BLaER1 treated with 17β-estradiol and CSF1 and Interleukin-3, amounts not matched to agents 10 nM and 100 nM (cell line): ENCODE data around the gene MOV10.

Experiments
- H3K27ac ChIP-seq, 11 experiments: shearing (Covaris generic); formaldehyde crosslinking; 2 replicates each; pipeline ENCODE4 v1.8.1; 2022
- H3K27me3 ChIP-seq, 11 experiments: shearing (Covaris generic); formaldehyde crosslinking; 2 replicates each; pipeline ENCODE4 v1.8.1; 2022
- H3K36me3 ChIP-seq, 11 experiments: shearing (Covaris generic); formaldehyde crosslinking; 2 replicates each; pipeline ENCODE4 v1.8.1; 2022
- H3K4me1 ChIP-seq, 10 experiments: shearing (Covaris generic); formaldehyde crosslinking; 2 replicates each; pipeline ENCODE4 v1.8.1; 2022
- H3K4me2 ChIP-seq, 11 experiments: shearing (Covaris generic); formaldehyde crosslinking; 2 replicates each; pipeline ENCODE4 v1.8.1; 2022
- H3K4me3 ChIP-seq, 10 experiments: shearing (Covaris generic); formaldehyde crosslinking; 2 replicates each; pipeline ENCODE4 v1.8.1; 2022
- H3K9ac ChIP-seq, 11 experiments: shearing (Covaris generic); formaldehyde crosslinking; 2 replicates each; pipeline ENCODE4 v1.8.1; 2022
- H3K9me3 ChIP-seq, 11 experiments: shearing (Covaris generic); formaldehyde crosslinking; replicated peaks in 1 of 11; 2 replicates each; pipeline ENCODE4 v1.8.1; 2022
- H4K20me1 ChIP-seq, 11 experiments: shearing (Covaris generic); formaldehyde crosslinking; 2 replicates each; pipeline ENCODE4 v1.8.1; 2022
- Cebpa-rat ChIP-seq, 11 experiments: shearing (Covaris generic); IDR thresholded peaks; 2 replicates each; pipeline ENCODE4 v1.8.1; 2022

MOV10 gene

GRCh38 chr1:112665857-112666256 is 8.6 kb upstream of the MOV10 start:
- Histone ChIP-seq H3K9ac (no peak overlapping the region), H3K27me3 (no peaks in the 10 kb centered on the region), H3K9me3 (no peaks in the 10 kb centered on the region), H3K36me3 (peaks cover 98 to 100% (median 100%) of the 10 kb centered on the region in 11 experiments), H3K4me2 (no peak overlapping the region), H4K20me1 (peaks cover 0 to 99% (median 8%) of the 10 kb centered on the region in 11 experiments; a peak in 13 of 22 replicates), H3K4me1 (no peaks in the 10 kb centered on the region; a peak in 1 of 20 replicates), H3K4me3 (no peak overlapping the region), H3K27ac (no peak overlapping the region)
- no peak for TF ChIP-seq Cebpa-rat (IDR thresholded peaks at IDR 0.05)

DNA sequence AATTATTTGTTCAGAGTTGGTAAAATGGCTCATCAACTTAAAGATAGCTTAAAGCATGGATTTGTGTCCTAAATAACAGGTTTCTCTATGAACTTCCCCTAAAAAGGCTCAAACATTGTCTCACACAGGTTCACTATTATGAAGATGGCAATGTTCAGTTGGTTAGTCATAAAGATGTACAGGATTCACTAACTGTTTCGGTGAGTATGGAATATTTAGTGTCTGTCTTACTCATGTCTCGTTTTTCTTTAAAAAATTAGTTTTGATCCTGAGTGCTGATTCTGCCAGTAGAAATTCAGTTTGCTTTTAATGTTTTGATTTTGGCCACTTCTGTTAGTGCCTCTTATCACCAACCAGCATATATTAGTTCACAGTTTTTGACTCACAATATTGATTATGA is 7.5 kb upstream of the MOV10 start:
- no peak for TF ChIP-seq Cebpa-rat (IDR thresholded peaks at IDR 0.05)
- peaks cover 98 to 100% (median 100%) of the 10 kb centered on the region in 11 experiments for H3K36me3 ChIP-seq
- H3K4me3 ChIP-seq: no peak overlapping the region

DNA sequence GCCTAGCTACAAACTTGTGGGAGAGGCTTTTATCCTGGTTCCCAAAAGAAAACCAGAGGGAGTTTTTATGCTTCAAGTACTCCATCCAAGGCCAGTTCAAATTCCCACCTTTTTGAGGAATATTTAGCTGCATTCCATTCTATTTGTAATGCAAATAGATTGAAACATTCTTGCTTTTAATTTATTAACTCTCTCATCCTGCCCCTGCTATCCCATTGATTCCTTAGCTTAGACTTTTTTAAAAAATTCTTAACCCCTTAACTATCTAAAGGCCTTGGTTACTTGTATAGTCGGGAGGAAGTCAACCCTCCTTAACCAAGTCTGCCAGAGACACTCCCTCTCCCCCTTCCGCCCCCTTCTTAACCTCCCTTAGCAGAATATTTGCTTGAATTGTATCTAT is 2.5 kb upstream of the MOV10 start:
- Histone ChIP-seq H4K20me1 (peaks cover 0 to 71% (median 17%) of the 10 kb centered on the region in 11 experiments; a peak in 12 of 22 replicates), H3K9ac (no peak overlapping the region), H3K4me2 (peak overlapping the region in 2 of 11 experiments; percentile 75 to 92; a peak in 2 of 22 replicates)

More for the DNA sequence above, 7.5 kb upstream of the MOV10 start:
- Histone ChIP-seq H3K9me3 (no peaks in the 10 kb centered on the region), H3K4me1 (peaks cover 0 to 4% (median 0%) of the 10 kb centered on the region in 10 experiments; a peak in 7 of 20 replicates), H3K9ac (no peak overlapping the region), H3K27ac (no peak overlapping the region), H4K20me1 (peaks cover 0 to 99% (median 8%) of the 10 kb centered on the region in 11 experiments; a peak in 12 of 22 replicates), H3K27me3 (no peaks in the 10 kb centered on the region), H3K4me2 (no peak overlapping the region)

DNA sequence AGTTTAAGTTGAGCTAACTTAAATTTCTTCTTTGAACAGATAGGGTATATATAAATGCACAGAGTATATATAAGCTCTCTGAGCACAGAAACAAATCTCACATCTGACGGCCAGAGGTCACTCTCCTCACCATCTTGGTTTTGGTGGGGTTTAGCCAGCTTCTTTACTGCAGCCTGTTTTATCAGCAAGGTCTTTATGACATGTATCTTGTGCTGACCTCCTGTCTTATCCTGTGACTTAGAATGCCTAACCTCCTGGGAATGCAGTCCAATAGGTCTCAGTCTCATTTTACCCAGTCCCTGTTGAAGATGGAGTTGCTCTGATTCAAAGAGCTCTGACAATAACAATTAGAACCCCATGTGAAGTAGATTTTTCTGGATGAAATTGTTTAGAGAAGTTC is 1.6 kb upstream of the MOV10 start:
- no peak for TF ChIP-seq Cebpa-rat (IDR thresholded peaks at IDR 0.05)
- peaks cover 0 to 62% (median 15%) of the 10 kb centered on the region in 11 experiments; a peak in 11 of 22 replicates for H4K20me1 ChIP-seq
- H3K4me3 ChIP-seq: no peak overlapping the region
- no peaks in the 10 kb centered on the region for H3K27me3 ChIP-seq
- peak overlapping the region in 1 of 11 experiments; percentile 5; a peak in 1 of 22 replicates for H3K9ac ChIP-seq
- H3K27ac ChIP-seq: no peak overlapping the region
- H3K9me3 ChIP-seq: no peaks in the 10 kb centered on the region
- peak overlapping the region in 6 of 11 experiments; percentile 75 to 97 (median 93); a peak in 9 of 22 replicates for H3K4me2 ChIP-seq
- peaks cover 44 to 55% (median 51%) of the 10 kb centered on the region in 11 experiments for H3K36me3 ChIP-seq
- H3K4me1 ChIP-seq: peaks cover 32 to 44% (median 36%) of the 10 kb centered on the region in 10 experiments

More for the DNA sequence above, 2.5 kb upstream of the MOV10 start:
- Histone ChIP-seq H3K27me3 (no peaks in the 10 kb centered on the region), H3K36me3 (peaks cover 53 to 61% (median 59%) of the 10 kb centered on the region in 11 experiments), H3K27ac (no peak overlapping the region), H3K4me3 (no peak overlapping the region), H3K4me1 (peaks cover 28 to 44% (median 34%) of the 10 kb centered on the region in 10 experiments), H3K9me3 (no peaks in the 10 kb centered on the region)
- no peak for TF ChIP-seq Cebpa-rat (IDR thresholded peaks at IDR 0.05)

- H3K27me3 ChIP-seq: no peaks in the 10 kb centered on the region
- peaks cover 0 to 52% (median 13%) of the 10 kb centered on the region in 11 experiments; a peak in 10 of 22 replicates for H4K20me1 ChIP-seq
- peak overlapping the region; percentile 75 to 97 (median 92) for H3K4me2 ChIP-seq
- H3K4me1 ChIP-seq: peaks cover 32 to 44% (median 37%) of the 10 kb centered on the region in 10 experiments
- peak overlapping the region; percentile 94 to 98 (median 95) for H3K9ac ChIP-seq
- H3K9me3 ChIP-seq: no peaks in the 10 kb centered on the region
- H3K4me3 ChIP-seq: peak overlapping the region; percentile 85 to 98 (median 89)
- peak overlapping the region; percentile 85 to 97 (median 95) for H3K27ac ChIP-seq
- TF ChIP-seq Cebpa-rat (IDR thresholded peaks at IDR 0.05): no peak
- H3K36me3 ChIP-seq: peaks cover 35 to 50% (median 41%) of the 10 kb centered on the region in 11 experiments
Observed at GRCh38 chr1:112673592-112674439, 643 bp upstream of the MOV10 start.

GRCh38 chr1:112674986-112675727 is 698 bp downstream of the MOV10 start:
- Histone ChIP-seq H3K9me3 (no peaks in the 10 kb centered on the region), H3K4me3 (peak overlapping the region; percentile 85 to 98 (median 89)), H4K20me1 (peaks cover 0 to 39% (median 13%) of the 10 kb centered on the region in 11 experiments; a peak in 8 of 22 replicates), H3K27me3 (no peaks in the 10 kb centered on the region), H3K4me1 (peaks cover 32 to 44% (median 37%) of the 10 kb centered on the region in 10 experiments), H3K27ac (peak overlapping the region; percentile 85 to 97 (median 95)), H3K4me2 (peak overlapping the region; percentile 75 to 97 (median 92)), H3K9ac (peak overlapping the region; percentile 94 to 98 (median 95)), H3K36me3 (peaks cover 22 to 40% (median 28%) of the 10 kb centered on the region in 11 experiments; a peak in 21 of 22 replicates)
- no peak for TF ChIP-seq Cebpa-rat (IDR thresholded peaks at IDR 0.05)

- no peaks in the 10 kb centered on the region for H3K27me3 ChIP-seq
- H3K36me3 ChIP-seq: peaks cover 15 to 33% (median 21%) of the 10 kb centered on the region in 11 experiments; a peak in 21 of 22 replicates
- 0 out of 22 replicates have a peak, but pooled peaks cover 0 to 3% (median 0%) of the 10 kb centered on the region in 11 experiments for H3K9me3 ChIP-seq
- peaks cover 0 to 32% (median 13%) of the 10 kb centered on the region in 11 experiments; a peak in 8 of 22 replicates for H4K20me1 ChIP-seq
- peaks cover 32 to 44% (median 37%) of the 10 kb centered on the region in 10 experiments for H3K4me1 ChIP-seq
- peak overlapping the region; percentile 75 to 97 (median 92) for H3K4me2 ChIP-seq
- H3K4me3 ChIP-seq: peak overlapping the region; percentile 85 to 98 (median 89)
- TF ChIP-seq Cebpa-rat (IDR thresholded peaks at IDR 0.05): no peak
- peak overlapping the region; percentile 94 to 98 (median 95) for H3K9ac ChIP-seq
- H3K27ac ChIP-seq: peak overlapping the region; percentile 85 to 97 (median 95); a peak in 20 of 22 replicates
Observed at GRCh38 chr1:112675728-112676381, 1.4 kb downstream of the MOV10 start.

DNA sequence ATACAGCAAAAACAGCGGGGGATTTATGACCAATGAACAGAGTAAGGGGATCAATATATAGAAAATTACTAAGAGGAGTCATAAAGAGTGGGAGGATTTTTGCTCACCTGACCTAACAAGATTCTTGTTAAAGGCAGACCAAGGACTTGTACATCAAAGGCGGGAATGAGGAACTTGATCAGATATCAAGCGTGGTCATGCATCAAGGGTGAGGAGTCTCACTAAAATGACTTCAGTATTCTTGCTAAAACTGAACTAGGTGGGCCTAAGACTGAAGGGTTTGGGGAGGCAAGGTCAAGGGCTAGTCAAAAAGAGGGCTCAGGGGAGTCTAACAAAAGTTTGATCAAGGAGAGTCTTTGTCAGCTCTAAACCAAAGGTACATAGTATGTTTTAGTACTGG is 2.1 kb downstream of the MOV10 start:
- H3K36me3 ChIP-seq: peaks cover 8 to 26% (median 14%) of the 10 kb centered on the region in 11 experiments; a peak in 21 of 22 replicates
- no peak for TF ChIP-seq Cebpa-rat (IDR thresholded peaks at IDR 0.05)
- H3K4me3 ChIP-seq: peak overlapping the region in 1 of 10 experiments; percentile 87; a peak in 1 of 20 replicates
- H3K9me3 ChIP-seq: 0 out of 22 replicates have a peak, but pooled peaks cover 0 to 5% (median 0%) of the 10 kb centered on the region in 11 experiments
- H3K4me1 ChIP-seq: peaks cover 32 to 44% (median 37%) of the 10 kb centered on the region in 10 experiments
- no peak overlapping the region for H3K27ac ChIP-seq
- peaks cover 0 to 27% (median 8%) of the 10 kb centered on the region in 11 experiments; a peak in 8 of 22 replicates for H4K20me1 ChIP-seq
- no peak overlapping the region for H3K9ac ChIP-seq
- H3K4me2 ChIP-seq: peak overlapping the region; percentile 75 to 97 (median 92)
- no peaks in the 10 kb centered on the region for H3K27me3 ChIP-seq
